ENCODE measurements around the gene PLA2G4C. TPM values are rescaled to one million over a fixed set of nuclear protein-coding genes. Genes with fewer than 3 reads are reported as not detected.

Gene PLA2G4C, protein sequence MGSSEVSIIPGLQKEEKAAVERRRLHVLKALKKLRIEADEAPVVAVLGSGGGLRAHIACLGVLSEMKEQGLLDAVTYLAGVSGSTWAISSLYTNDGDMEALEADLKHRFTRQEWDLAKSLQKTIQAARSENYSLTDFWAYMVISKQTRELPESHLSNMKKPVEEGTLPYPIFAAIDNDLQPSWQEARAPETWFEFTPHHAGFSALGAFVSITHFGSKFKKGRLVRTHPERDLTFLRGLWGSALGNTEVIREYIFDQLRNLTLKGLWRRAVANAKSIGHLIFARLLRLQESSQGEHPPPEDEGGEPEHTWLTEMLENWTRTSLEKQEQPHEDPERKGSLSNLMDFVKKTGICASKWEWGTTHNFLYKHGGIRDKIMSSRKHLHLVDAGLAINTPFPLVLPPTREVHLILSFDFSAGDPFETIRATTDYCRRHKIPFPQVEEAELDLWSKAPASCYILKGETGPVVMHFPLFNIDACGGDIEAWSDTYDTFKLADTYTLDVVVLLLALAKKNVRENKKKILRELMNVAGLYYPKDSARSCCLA
- 1 to 10 TPM; 1.2 to 9.5 (median 8.3) TPM for total RNA-seq

DNA sequence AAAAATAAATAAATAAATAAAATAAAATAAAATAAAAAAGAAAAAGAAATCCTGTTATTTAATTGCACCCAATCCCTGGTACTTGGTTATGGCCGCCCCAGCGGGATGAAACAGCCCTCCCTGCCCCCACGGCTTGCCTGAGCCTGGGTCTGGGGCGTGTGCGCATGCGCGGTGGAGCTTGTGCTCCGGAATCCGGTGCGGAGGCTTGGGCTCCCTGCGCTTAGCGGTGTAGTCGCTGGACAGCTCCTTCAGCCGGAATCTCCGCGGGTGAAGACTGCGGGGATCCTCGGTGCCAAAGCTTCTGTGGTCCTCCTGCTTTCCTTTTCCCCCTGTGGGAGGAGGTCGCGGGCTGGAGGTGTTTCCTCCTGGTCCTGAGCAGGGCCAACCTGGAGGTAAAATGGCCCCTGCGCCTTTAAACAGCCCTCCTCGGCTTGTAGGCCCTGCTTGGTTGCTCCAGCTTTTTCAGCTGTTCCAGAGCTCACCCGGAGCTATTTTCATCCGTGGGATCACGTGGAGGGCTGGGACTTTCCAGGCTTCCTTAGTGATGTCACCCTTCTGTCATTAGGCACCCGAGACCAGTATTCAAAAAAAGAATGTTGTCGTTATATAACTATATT lies at the start of gene PLA2G4C:
Gene PLA2G4C, minus strand, starts transcription at position 468 of the 617 bp plus-strand sequence. CDS start 4,288 bp downstream, outside the sequence.
- TF ChIP-seq POLR2AphosphoS5 (IDR thresholded peaks at IDR 0.05) (peak; percentile 35 to 38 (median 37)), EP300 (IDR thresholded peaks at IDR 0.05; ENCODE audit: low read depth) (no peak), POLR2A (IDR thresholded peaks at IDR 0.05) (peak; percentile 26)
- TF ChIP-seq, protein P1, sequence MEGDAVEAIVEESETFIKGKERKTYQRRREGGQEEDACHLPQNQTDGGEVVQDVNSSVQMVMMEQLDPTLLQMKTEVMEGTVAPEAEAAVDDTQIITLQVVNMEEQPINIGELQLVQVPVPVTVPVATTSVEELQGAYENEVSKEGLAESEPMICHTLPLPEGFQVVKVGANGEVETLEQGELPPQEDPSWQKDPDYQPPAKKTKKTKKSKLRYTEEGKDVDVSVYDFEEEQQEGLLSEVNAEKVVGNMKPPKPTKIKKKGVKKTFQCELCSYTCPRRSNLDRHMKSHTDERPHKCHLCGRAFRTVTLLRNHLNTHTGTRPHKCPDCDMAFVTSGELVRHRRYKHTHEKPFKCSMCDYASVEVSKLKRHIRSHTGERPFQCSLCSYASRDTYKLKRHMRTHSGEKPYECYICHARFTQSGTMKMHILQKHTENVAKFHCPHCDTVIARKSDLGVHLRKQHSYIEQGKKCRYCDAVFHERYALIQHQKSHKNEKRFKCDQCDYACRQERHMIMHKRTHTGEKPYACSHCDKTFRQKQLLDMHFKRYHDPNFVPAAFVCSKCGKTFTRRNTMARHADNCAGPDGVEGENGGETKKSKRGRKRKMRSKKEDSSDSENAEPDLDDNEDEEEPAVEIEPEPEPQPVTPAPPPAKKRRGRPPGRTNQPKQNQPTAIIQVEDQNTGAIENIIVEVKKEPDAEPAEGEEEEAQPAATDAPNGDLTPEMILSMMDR (IDR thresholded peaks at IDR 0.05): no peak
- WGBS, 2 donors (ENCODE audit: low coverage in 1 of 2): 0% methylated on average over 3 to 27 of the region's 27 CpGs
- no peaks in the 10 kb centered on the region for H3K36me3 ChIP-seq
- H3K9me3 ChIP-seq: no peaks in the 10 kb centered on the region
- peaks cover 0 to 26% (median 13%) of the 10 kb centered on the region in 4 donors for H3K4me1 ChIP-seq
- H3K27ac ChIP-seq: peak within 1 kb of the TSS; percentile 87 to 93 (median 89)
- in situ Hi-C loops (cut with MboI; ENCODE audit: low pct_ligation_motif_present in 1 of 4, low pct_unique_long_range_greater_than_20kb in 1 of 4, low sequenced_read_pairs in 3 of 4) (no loop called here), intact Hi-C loops (cut with DNase I; ENCODE audit: low total_unique reads) (no loop called here)
- peak within 1 kb of the TSS; percentile 22 to 54 (median 34) for H3K4me3 ChIP-seq
- DNase-seq: peak; percentile 89
- H3K27me3 ChIP-seq: no peaks in the 10 kb centered on the region

DNA sequence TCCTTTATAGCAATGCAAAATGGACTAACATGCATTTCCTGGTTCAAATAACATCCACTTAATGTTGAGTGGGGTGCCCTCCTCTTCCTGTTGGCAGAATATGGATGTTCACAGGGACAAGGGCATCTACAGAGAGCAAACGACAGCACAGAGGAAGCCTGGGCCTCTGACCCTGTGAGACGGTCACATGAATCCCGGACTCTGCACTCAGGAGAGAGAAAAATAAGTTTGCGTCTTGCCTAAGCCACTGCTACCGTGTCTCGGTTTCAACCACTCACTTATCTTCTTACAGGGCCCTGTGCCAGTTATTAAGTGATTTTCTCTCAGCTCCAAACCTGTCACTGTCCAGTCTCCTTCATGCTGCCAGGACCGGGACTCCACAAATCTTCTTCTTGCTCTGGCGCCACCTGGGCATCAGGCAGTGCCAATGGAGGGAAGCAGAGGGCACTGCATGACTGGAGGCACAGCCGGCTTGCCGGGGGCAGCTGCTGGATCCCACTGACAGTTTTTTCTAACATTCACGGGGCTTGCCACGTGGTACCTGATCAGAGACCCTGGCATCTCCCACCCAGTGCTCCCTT lies 47.7 kb upstream of the PLA2G4C start:
- intact Hi-C loops (cut with DNase I; ENCODE audit: low total_unique reads) (no loop called here), in situ Hi-C loops (cut with MboI; ENCODE audit: low pct_ligation_motif_present in 1 of 4, low pct_unique_long_range_greater_than_20kb in 1 of 4, low sequenced_read_pairs in 3 of 4) (loop anchor here in 2 of 4 donors (10.0 to 25.0 kb wide), 2 partner anchors 53 to 196 kb away; no protein-coding TSS in a partner anchor)
- TF ChIP-seq, protein P1 (IDR thresholded peaks at IDR 0.05): no peak
- TF ChIP-seq EP300 (IDR thresholded peaks at IDR 0.05; ENCODE audit: low read depth) (no peak), POLR2A (IDR thresholded peaks at IDR 0.05) (no peak), POLR2AphosphoS5 (IDR thresholded peaks at IDR 0.05) (no peak)
- Histone ChIP-seq H3K9me3 (no peaks in the 10 kb centered on the region), H3K27ac (no peak overlapping the region), H3K36me3 (no peaks in the 10 kb centered on the region), H3K27me3 (no peaks in the 10 kb centered on the region), H3K4me1 (no peaks in the 10 kb centered on the region), H3K4me3 (no peak overlapping the region)
- WGBS, 2 donors (ENCODE audit: low coverage in 1 of 2): 89 to 92% methylated on average over 6 to 12 of the region's 12 CpGs
- DNase-seq: no peak

DNA sequence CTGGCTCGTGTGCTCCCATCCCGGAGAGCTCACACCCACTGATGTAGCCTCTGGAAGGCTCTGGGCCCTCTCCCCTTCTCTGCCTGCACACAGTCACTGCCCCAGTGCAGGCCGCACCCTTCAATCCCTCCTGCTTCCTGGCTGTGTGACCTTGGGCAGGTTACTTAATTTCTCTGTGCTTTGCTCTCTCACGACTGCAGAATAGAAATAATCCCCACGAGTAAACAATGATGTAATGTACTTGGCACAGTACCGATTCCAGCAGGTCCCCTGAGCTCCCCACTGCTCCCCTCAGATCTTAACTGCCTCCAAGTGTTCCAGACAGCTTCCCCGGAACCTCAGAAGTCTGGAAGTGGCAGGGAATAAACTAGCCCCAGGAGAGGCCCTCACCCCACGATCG lies 43.4 kb upstream of the PLA2G4C start:
- intact Hi-C loops (cut with DNase I; ENCODE audit: low total_unique reads) (no loop called here), in situ Hi-C loops (cut with MboI; ENCODE audit: low pct_ligation_motif_present in 1 of 4, low pct_unique_long_range_greater_than_20kb in 1 of 4, low sequenced_read_pairs in 3 of 4) (loop anchor here in 3 of 4 donors (5.0 to 25.0 kb wide), 3 partner anchors 47 to 192 kb away; no protein-coding TSS in a partner anchor)
- no peaks in the 10 kb centered on the region for H3K9me3 ChIP-seq
- DNase-seq: no peak
- no peaks in the 10 kb centered on the region for H3K36me3 ChIP-seq
- H3K27me3 ChIP-seq: no peaks in the 10 kb centered on the region
- peaks cover 0 to 7% (median 2%) of the 10 kb centered on the region in 4 donors for H3K4me1 ChIP-seq
- no peak overlapping the region for H3K4me3 ChIP-seq
- no peak for TF ChIP-seq POLR2A (IDR thresholded peaks at IDR 0.05)
- WGBS, 2 donors (ENCODE audit: low coverage in 1 of 2): 20 to 62% methylated on average over 2 to 9 of the region's 9 CpGs
- no peak overlapping the region for H3K27ac ChIP-seq

DNA sequence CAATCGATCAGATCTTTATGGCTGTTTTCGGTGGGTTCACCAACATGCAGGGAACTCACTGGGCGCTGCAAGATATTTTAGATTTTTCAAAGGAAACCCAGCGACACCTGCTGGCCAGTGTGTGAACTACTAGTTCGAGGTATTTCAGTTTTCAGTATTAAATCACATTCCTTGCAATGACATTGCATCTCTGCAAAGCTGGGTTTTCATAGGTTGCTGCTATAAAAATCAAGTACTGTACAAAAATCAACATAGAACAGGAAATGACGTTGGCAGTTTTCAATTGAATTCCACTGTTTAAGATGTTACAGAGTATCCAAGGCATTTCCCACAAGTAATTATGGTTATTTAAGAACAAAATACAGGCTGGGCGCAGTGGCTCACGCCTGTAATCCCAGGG lies 41.9 kb upstream of the PLA2G4C start:
- DNase-seq: peak; percentile 64
- H3K36me3 ChIP-seq: no peaks in the 10 kb centered on the region
- TF ChIP-seq, protein P1 (IDR thresholded peaks at IDR 0.05): peak; percentile 81 to 94 (median 85)
- no peak for TF ChIP-seq POLR2A (IDR thresholded peaks at IDR 0.05)
- in situ Hi-C loops (cut with MboI; ENCODE audit: low pct_ligation_motif_present in 1 of 4, low pct_unique_long_range_greater_than_20kb in 1 of 4, low sequenced_read_pairs in 3 of 4) (loop anchor here in 3 of 4 donors (5.0 to 25.0 kb wide), 3 partner anchors 45 to 190 kb away; no protein-coding TSS in a partner anchor), intact Hi-C loops (cut with DNase I; ENCODE audit: low total_unique reads) (loop anchor here (1.0 kb wide), 1 partner anchor 45 kb away; no protein-coding TSS in a partner anchor)
- H3K4me3 ChIP-seq: no peak overlapping the region
- WGBS, 2 donors (ENCODE audit: low coverage in 1 of 2): 22 to 30% methylated on average over 7 to 8 of the region's 8 CpGs
- no peaks in the 10 kb centered on the region for H3K9me3 ChIP-seq
- H3K27ac ChIP-seq: no peak overlapping the region
- H3K4me1 ChIP-seq: peaks cover 0 to 7% (median 2%) of the 10 kb centered on the region in 4 donors
- no peaks in the 10 kb centered on the region for H3K27me3 ChIP-seq
